ENCODE data around the gene RELN.

The RELN gene

GRCh38 chr7:103626776-103627175 lies 362.7 kb downstream of the RELN start:
- Histone ChIP-seq H3K4me3 (no peak overlapping the region), H3K27ac (no peak overlapping the region)
- no peak for TF ChIP-seq CTCF (IDR thresholded peaks at IDR 0.05)
- no peak for DNase-seq (ENCODE audit: low spot score)

- TF ChIP-seq CTCF (IDR thresholded peaks at IDR 0.05) = no peak
- Histone ChIP-seq H3K4me3 (no peak overlapping the region), H3K27ac (no peak overlapping the region)
- DNase-seq (ENCODE audit: low spot score) = no peak
Observed at GRCh38 chr7:103622274-103622673, 367.2 kb downstream of the RELN start.

- Histone ChIP-seq H3K4me3 (no peak overlapping the region), H3K27ac (no peak overlapping the region)
- TF ChIP-seq CTCF (IDR thresholded peaks at IDR 0.05) = no peak
- DNase-seq (ENCODE audit: low spot score) = no peak
Observed at GRCh38 chr7:103613655-103614642, 375.5 kb downstream of the RELN start.

GRCh38 chr7:103609778-103610177 lies 379.7 kb downstream of the RELN start:
- Histone ChIP-seq H3K4me3 (no peak overlapping the region), H3K27ac (no peak overlapping the region)
- TF ChIP-seq CTCF (IDR thresholded peaks at IDR 0.05) = no peak
- no peak for DNase-seq (ENCODE audit: low spot score)

GRCh38 chr7:103605640-103606039 lies 383.8 kb downstream of the RELN start:
- TF ChIP-seq CTCF (IDR thresholded peaks at IDR 0.05) = no peak
- Histone ChIP-seq H3K27ac (no peak overlapping the region), H3K4me3 (no peak overlapping the region)
- no peak for DNase-seq (ENCODE audit: low spot score)

GRCh38 chr7:103598326-103598905 lies 391.0 kb downstream of the RELN start:
- no peak overlapping the region for H3K4me3 ChIP-seq
- no peak for DNase-seq (ENCODE audit: low spot score)
- no peak for TF ChIP-seq CTCF (IDR thresholded peaks at IDR 0.05)
- H3K27ac ChIP-seq = no peak overlapping the region
